ENCODE data around the gene TIPRL.

Gene TIPRL

DNA sequence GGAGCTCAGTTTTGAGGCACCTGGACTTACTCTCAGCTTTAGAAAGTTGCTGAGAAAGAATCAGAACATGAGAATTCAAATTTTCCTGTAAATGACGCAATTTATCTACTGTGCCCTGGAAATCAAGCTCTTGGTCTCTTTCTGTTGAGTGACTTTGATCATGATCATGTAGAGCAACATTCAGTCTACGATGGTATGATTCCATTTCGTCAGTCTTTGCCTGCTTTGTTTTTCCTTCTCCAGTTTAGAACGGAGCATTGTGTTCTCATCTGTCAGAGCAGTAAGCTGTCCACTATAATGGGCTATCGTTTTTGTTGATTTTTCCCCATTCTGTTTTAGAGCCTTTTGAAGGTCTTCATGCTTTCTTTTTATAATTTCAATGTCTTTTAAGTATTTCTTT, 67.7 kb downstream of the TIPRL start:
- Histone ChIP-seq H3K4me3 (ENCODE audit: low read length) (no peak overlapping the region), H3K9me3 (ENCODE audit: control insufficient read depth, insufficient read depth, low read length) (no peaks in the 10 kb centered on the region), H3K4me1 (ENCODE audit: control insufficient read depth, insufficient read depth, low read length) (no peaks in the 10 kb centered on the region), H3K27me3 (ENCODE audit: control insufficient read depth, insufficient read depth, low read length) (no peaks in the 10 kb centered on the region), H3K27ac (ENCODE audit: low read length) (no peak overlapping the region), H3K36me3 (ENCODE audit: control insufficient read depth, insufficient read depth, low read length) (peaks cover 10% of the 10 kb centered on the region; the same call in 1 of the 2 replicates)
- no CpG with 5 or more reads among the region's 5 CpGs for WGBS (ENCODE audit: insufficient coverage, insufficient read length)
- no peak for DNase-seq (ENCODE audit: low read depth, low spot score)

Data from iPS DF 6.9 (cell line).